IPS DF 6.9 (cell line): ENCODE results near the gene SLC26A11.

Experiments
- DNase-seq: peaks from one replicate; pipeline ENCODE4 v3.0.0-alpha.2; 2013; ENCODE audit warnings: low read depth, low spot score
- H3K27ac ChIP-seq: one replicate; pipeline ENCODE4 v1.5.1; 2013; ENCODE audit warnings: low read length, control low read depth
- H3K27me3 ChIP-seq: 2 replicates; pipeline ENCODE4 v1.6.1; 2013; ENCODE audit warnings: mild to moderate bottlenecking, low read length; ENCODE audit not compliant: control insufficient read depth, insufficient read depth
- H3K36me3 ChIP-seq: 2 replicates; pipeline ENCODE4 v1.6.1; 2013; ENCODE audit warnings: low read length; ENCODE audit not compliant: control insufficient read depth, insufficient read depth
- H3K4me1 ChIP-seq: 2 replicates; pipeline ENCODE4 v1.6.1; 2013; ENCODE audit warnings: low read length; ENCODE audit not compliant: control insufficient read depth, insufficient read depth
- H3K4me3 ChIP-seq: 2 replicates; pipeline ENCODE4 v1.5.1; 2013; ENCODE audit warnings: mild to moderate bottlenecking, low read length
- H3K9me3 ChIP-seq: 2 replicates; pipeline ENCODE4 v1.6.1; 2013; ENCODE audit warnings: low read length, inconsistent platforms; ENCODE audit not compliant: control insufficient read depth, insufficient read depth
- WGBS: extraction: QIAGEN DNeasy Blood & Tissue Kit; methylation state at CpG from one replicate; pipeline ENCODE4 v1.1.7; 2013; ENCODE audit warnings: mixed read lengths, missing lambda C conversion rate; ENCODE audit not compliant: insufficient read length, insufficient coverage; 5-methylcytosine and 5-hydroxymethylcytosine counted together

The SLC26A11 gene

GRCh38 chr17:80220054-80220735 lies at the start of gene SLC26A11, which contains the start of gene SGSH:
Gene SLC26A11, plus strand, starts transcription at chr17:80220427. Its CDS starts 1,134 bp downstream, at chr17:80221561.
Gene SGSH, minus strand, starts transcription at chr17:80220333. Its CDS starts 20 bp downstream, at chr17:80220313.
- Histone ChIP-seq H3K4me1 (no peaks in the 10 kb centered on the region; the same call in 1 of the 2 replicates), H3K9me3 (no peaks in the 10 kb centered on the region), H3K4me3 (peak within 1 kb of the TSS; percentile 89), H3K36me3 (peaks cover 6% of the 10 kb centered on the region), H3K27me3 (no peaks in the 10 kb centered on the region), H3K27ac (no peak within 1 kb of the TSS)
- peak; percentile 33 for DNase-seq
- no CpG with 5 or more reads among the region's 77 CpGs for WGBS

GRCh38 chr17:80171681-80172080 lies 48.5 kb upstream of the SLC26A11 start:
- no peak overlapping the region for H3K27ac ChIP-seq
- DNase-seq, result no peak
- H3K36me3 ChIP-seq, result no peaks in the 10 kb centered on the region
- no peak overlapping the region for H3K4me3 ChIP-seq
- H3K27me3 ChIP-seq, result no peaks in the 10 kb centered on the region
- no CpG with 5 or more reads among the region's 7 CpGs for WGBS
- 0 out of 2 replicates have a peak, but pooled peaks cover 1% of the 10 kb centered on the region for H3K4me1 ChIP-seq
- H3K9me3 ChIP-seq, result no peaks in the 10 kb centered on the region

GRCh38 chr17:80173126-80173525 lies 47.1 kb upstream of the SLC26A11 start:
- Histone ChIP-seq H3K4me1 (0 out of 2 replicates have a peak, but pooled peaks cover 1% of the 10 kb centered on the region), H3K9me3 (no peaks in the 10 kb centered on the region), H3K4me3 (no peak overlapping the region), H3K27ac (no peak overlapping the region), H3K36me3 (no peaks in the 10 kb centered on the region), H3K27me3 (no peaks in the 10 kb centered on the region)
- DNase-seq, result no peak
- no CpG with 5 or more reads among the region's 12 CpGs for WGBS

- Histone ChIP-seq H3K4me1 (0 out of 2 replicates have a peak, but pooled peaks cover 1% of the 10 kb centered on the region), H3K4me3 (no peak overlapping the region), H3K27ac (no peak overlapping the region), H3K9me3 (no peaks in the 10 kb centered on the region), H3K27me3 (no peaks in the 10 kb centered on the region), H3K36me3 (no peaks in the 10 kb centered on the region)
- no peak for DNase-seq
- no CpG with 5 or more reads among the region's 6 CpGs for WGBS
Measured at GRCh38 chr17:80173916-80174315, 46.3 kb upstream of the SLC26A11 start.

GRCh38 chr17:80176757-80177156 lies 43.5 kb upstream of the SLC26A11 start:
- no peak for DNase-seq
- Histone ChIP-seq H3K36me3 (no peaks in the 10 kb centered on the region), H3K4me1 (0 out of 2 replicates have a peak, but pooled peaks cover 1% of the 10 kb centered on the region), H3K4me3 (no peak overlapping the region), H3K27ac (no peak overlapping the region), H3K9me3 (no peaks in the 10 kb centered on the region), H3K27me3 (no peaks in the 10 kb centered on the region)
- WGBS, result no CpG with 5 or more reads among the region's 11 CpGs

- Histone ChIP-seq H3K27me3 (no peaks in the 10 kb centered on the region), H3K4me3 (no peak overlapping the region), H3K27ac (no peak overlapping the region), H3K9me3 (no peaks in the 10 kb centered on the region), H3K36me3 (no peaks in the 10 kb centered on the region), H3K4me1 (0 out of 2 replicates have a peak, but pooled peaks cover 1% of the 10 kb centered on the region)
- no CpG with 5 or more reads among the region's 21 CpGs for WGBS
- DNase-seq, result no peak
Measured at GRCh38 chr17:80177986-80178595, 42.1 kb upstream of the SLC26A11 start.

GRCh38 chr17:80180192-80180591 lies 40.0 kb upstream of the SLC26A11 start:
- no peak for DNase-seq
- WGBS, result no CpG with 5 or more reads among the region's 14 CpGs
- no peak overlapping the region for H3K27ac ChIP-seq
- H3K4me1 ChIP-seq, result peaks cover 1% of the 10 kb centered on the region; the same call in 1 of the 2 replicates
- no peak overlapping the region for H3K4me3 ChIP-seq
- H3K36me3 ChIP-seq, result no peaks in the 10 kb centered on the region; the same call in 1 of the 2 replicates
- no peaks in the 10 kb centered on the region for H3K27me3 ChIP-seq
- H3K9me3 ChIP-seq, result no peaks in the 10 kb centered on the region

- no peak for DNase-seq
- Histone ChIP-seq H3K9me3 (no peaks in the 10 kb centered on the region), H3K4me3 (no peak overlapping the region), H3K4me1 (no peaks in the 10 kb centered on the region; the same call in 1 of the 2 replicates), H3K36me3 (no peaks in the 10 kb centered on the region; the same call in 1 of the 2 replicates), H3K27me3 (no peaks in the 10 kb centered on the region), H3K27ac (no peak overlapping the region)
- no CpG with 5 or more reads among the region's 17 CpGs for WGBS
Measured at GRCh38 chr17:80181431-80181830, 38.8 kb upstream of the SLC26A11 start.

- no peaks in the 10 kb centered on the region for H3K27me3 ChIP-seq
- H3K27ac ChIP-seq, result no peak overlapping the region
- H3K9me3 ChIP-seq, result no peaks in the 10 kb centered on the region
- DNase-seq, result no peak
- WGBS, result no CpG with 5 or more reads among the region's 30 CpGs
- H3K36me3 ChIP-seq, result no peaks in the 10 kb centered on the region; the same call in 1 of the 2 replicates
- no peak overlapping the region for H3K4me3 ChIP-seq
- H3K4me1 ChIP-seq, result no peaks in the 10 kb centered on the region; the same call in 1 of the 2 replicates
Measured at GRCh38 chr17:80182118-80182844, 37.9 kb upstream of the SLC26A11 start.

GRCh38 chr17:80182845-80183223 lies 37.4 kb upstream of the SLC26A11 start:
- no peaks in the 10 kb centered on the region; the same call in 1 of the 2 replicates for H3K4me1 ChIP-seq
- no peak overlapping the region for H3K4me3 ChIP-seq
- no peak for DNase-seq
- no peaks in the 10 kb centered on the region for H3K27me3 ChIP-seq
- no peaks in the 10 kb centered on the region for H3K9me3 ChIP-seq
- WGBS, result no CpG with 5 or more reads among the region's 12 CpGs
- H3K27ac ChIP-seq, result no peak overlapping the region
- no peaks in the 10 kb centered on the region; the same call in 1 of the 2 replicates for H3K36me3 ChIP-seq
